GM18520 (cell line): ENCODE measurements around the gene DENND2A.
"Not testable (repeated sequence)": the region's sequence is repeated elsewhere in the genome, so short reads cannot be mapped to it uniquely, and the experiment has no call there.

Experiments
- ATAC-seq: cut with Tn5 transposase; IDR thresholded peaks from one replicate; pipeline ENCODE4 v1.9.1; 2021; ENCODE audit not compliant: unreplicated experiment

DENND2A gene

GRCh38 chr7:140674356-140674800, 33.8 kb upstream of the DENND2A start:
- no peak for ATAC-seq

- no peak for ATAC-seq
Observed at GRCh38 chr7:140673774-140674155, 33.2 kb upstream of the DENND2A start.

DNA sequence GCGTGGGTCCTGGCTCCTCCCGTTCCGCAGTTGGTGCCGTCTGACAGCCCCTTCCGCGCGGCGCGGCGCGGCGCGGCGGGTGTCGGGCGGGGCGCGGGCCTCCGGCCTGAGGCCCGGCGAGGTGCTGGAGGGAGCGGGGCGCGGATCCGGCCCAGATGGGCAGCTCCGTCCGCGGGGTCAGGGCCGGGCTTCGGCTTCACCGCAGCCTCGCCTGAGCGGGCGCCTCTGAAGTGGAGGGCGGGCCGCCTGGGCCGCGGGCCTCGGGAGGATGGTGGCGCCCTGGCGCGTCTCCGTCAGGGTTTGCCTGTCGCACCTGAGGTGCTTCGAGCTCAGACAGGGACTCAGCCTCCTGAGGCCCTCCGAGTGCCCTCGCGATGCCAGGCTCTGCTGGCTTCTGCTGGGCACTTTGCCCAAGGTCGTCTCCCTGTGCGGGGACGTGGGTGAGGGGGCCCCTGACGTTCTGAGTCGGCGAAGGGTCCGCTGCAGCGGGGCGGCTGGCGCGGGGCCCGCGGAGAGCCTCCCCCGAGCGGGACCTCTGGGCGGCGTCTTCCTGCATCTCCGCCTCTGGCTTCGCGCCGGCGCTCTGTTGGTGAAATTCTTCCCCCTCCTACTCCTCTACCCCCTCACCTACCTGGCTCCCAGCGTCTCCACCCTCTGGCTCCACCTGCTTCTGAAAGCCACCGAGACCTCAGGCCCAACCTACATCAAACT, 32.6 kb upstream of the DENND2A start:
- peak; percentile 34 for ATAC-seq

DNA sequence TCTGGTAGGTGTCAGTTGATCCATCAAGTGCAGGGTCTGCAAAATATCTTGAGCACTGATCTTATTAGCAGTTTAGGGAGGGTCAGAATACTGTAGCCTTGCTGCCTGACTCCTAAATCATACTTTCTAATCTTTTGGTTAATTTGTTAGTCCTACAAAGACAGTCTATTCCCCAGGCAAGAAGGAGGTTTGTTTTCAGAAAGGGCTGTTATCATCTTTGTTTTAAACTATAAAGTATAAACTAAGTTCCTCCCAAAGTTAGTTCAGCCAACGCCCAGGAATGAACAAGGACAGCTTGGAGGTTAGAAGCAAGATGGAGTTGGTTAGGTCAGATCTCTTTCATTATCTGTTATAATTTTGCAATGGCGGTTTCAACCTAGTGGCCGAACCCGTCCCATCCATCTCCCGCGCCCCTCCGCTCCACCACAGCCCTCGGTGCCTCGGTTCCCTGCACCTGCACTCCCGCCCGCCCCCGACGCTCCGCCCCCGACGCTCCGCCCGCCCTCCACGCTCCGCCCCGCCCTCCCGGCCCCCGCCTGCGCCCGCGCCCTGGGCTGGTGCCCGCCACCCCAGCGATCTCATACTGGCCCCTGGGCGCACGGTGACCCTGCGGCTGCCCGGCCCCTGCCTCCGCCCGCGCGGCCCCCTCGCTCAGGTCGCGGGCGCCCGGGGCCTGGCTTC, 31.9 kb upstream of the DENND2A start, which contains the start of gene ADCK2:
ADCK2 (plus strand) TSS at position 564 of the 681 bp plus-strand sequence. CDS start 386 bp downstream, outside the sequence.
- ATAC-seq = peak; percentile 31

DNA sequence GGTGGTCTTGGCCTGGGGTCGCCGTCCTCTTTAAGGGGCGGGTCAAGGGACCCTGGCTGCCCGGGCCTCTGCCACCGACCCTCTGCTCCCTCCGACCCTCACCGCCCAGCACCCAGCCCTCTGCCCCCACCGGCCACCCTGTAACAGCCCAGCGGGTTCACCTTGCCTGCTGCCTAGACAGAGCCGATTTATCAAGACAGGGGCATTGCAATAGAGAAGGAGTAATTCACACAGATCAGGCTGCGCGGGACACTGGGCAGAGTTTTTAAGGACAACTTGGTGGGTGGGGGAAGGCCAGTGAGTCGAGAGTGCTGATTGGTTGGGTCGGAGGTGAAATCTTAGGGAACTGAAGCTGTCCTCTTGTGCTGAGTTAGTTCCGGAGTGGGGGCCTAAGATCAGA, 31.4 kb upstream of the DENND2A start:
- no peak for ATAC-seq

DNA sequence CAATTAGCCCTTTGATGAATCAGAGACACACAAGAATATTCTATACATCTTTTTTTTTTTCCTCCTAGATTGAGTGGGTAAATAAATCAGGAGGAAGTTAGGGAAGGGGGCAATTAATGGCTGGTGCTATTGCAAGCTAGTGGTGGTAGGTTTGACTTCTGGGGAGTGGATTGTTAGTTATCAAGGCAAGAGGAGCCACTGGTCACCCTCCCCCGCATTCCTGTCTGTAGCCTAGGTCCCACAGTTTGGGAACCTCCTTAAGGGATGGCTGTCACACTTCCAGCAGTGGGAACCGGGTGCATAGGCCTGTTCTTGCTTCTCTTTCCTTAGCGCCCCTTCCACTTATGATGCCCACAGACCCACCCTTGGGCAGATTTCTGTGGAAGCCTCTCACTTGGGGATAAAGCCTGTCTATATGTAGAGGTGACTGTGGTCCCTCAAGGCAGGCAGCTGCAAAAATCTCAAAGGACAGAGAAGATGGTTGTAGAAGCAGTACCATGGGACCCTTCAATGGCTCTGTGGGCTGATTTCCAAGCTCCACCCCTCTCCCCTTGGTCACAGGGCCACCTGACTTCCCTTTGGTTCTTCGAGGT, 29.8 kb upstream of the DENND2A start:
- no peak for ATAC-seq

DNA sequence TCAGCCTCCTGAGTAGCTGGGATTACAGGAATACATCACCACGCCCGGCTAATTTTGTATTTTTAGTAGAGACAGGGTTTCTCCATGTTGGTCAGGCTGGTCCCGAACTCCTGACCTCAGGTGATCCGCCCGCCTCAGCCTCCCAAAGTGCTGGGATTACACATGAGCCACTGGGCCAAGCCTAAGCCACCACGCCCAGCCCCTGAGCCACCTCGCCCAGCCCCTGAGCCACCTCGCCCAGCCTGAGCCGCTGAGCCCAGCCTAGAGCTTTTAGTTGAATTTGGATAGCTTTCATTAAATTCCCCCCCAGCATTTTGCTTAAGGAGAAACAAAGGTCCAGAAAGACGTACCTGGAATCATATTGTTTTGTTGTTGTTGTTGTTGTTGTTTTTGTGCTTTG, 29.2 kb upstream of the DENND2A start:
- not testable (repeated sequence) for ATAC-seq

- ATAC-seq = no peak
Observed at GRCh38 chr7:140669352-140669751, 28.7 kb upstream of the DENND2A start.

GRCh38 chr7:140668641-140669040, 28.0 kb upstream of the DENND2A start:
- no peak for ATAC-seq

DNA sequence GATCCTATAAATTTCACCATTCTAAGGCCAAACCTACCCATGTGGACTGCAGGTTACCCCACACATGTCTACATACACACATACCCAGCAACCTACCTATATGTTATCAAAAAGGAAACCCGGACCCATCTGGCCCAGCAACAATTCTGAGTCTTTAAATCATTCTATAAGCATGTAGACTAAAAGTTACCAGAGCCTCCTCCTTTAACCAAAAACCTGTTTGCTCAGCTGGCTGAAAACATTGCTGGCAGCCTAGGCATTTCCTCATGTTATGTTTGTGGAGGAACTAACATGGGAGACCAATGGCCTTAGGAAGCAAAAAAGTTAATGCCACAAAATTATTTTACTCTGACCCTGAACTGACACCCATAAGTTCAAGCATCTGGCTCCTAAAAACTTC, 26.9 kb upstream of the DENND2A start:
- no peak for ATAC-seq

DNA sequence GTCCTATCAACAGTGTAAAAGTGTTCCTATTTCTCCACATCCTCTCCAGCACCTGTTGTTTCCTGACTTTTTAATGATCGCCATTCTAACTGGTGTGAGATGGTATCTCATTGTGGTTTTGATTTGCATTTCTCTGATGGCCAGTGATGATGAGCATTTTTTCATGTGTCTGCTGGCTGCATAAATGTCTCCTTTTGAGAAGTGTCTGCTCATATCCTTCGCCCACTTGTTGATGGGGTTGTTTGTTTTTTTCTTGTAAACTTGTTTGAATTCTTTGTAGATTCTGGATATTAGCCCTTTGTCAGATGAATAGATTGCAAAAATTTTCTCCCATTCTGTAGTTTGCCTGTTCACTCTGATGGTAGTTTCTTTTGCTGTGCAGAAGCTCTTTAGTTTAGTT, 22.3 kb upstream of the DENND2A start:
- not testable (repeated sequence) for ATAC-seq

GRCh38 chr7:140661124-140661523, 20.5 kb upstream of the DENND2A start:
- ATAC-seq = no peak

DNA sequence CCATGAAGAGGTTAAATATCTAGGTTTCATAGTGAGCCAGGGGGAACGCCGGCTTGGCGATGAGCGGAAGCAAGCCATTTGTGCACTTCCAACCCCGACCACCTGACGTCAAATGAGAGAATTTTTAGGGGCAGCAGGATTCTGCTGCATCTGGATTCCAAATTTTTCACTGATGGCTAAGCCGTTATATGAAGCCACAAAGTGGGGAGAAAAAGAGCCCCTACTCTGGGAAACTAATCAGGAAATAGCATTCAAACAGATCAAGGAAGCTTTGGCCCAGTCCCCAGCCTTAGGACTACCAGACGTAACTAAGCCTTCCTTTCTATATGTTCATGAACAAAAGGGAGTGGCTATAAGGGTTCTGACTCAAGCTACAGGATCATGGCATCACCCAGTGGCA, 19.2 kb upstream of the DENND2A start:
- ATAC-seq = no peak

DNA sequence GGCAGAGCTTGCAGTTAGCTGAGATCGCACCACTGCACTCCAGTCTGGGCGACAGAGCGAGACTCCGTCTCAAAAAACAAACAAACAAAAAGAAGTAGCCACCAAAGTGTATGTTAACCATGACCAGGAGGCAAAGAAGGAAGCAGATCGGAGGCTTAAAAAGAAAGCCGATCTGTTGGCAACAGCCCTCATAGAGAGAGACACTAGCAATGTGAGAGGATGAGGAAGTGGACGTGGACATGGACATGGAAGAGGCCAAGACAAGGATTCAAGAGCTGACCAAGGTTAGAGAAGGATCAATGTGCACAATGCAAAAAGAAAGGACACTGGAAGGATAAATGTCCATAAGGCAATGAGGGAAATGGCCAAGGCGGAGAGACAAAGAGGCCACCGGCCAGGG, 17.3 kb upstream of the DENND2A start:
- ATAC-seq = no peak

DNA sequence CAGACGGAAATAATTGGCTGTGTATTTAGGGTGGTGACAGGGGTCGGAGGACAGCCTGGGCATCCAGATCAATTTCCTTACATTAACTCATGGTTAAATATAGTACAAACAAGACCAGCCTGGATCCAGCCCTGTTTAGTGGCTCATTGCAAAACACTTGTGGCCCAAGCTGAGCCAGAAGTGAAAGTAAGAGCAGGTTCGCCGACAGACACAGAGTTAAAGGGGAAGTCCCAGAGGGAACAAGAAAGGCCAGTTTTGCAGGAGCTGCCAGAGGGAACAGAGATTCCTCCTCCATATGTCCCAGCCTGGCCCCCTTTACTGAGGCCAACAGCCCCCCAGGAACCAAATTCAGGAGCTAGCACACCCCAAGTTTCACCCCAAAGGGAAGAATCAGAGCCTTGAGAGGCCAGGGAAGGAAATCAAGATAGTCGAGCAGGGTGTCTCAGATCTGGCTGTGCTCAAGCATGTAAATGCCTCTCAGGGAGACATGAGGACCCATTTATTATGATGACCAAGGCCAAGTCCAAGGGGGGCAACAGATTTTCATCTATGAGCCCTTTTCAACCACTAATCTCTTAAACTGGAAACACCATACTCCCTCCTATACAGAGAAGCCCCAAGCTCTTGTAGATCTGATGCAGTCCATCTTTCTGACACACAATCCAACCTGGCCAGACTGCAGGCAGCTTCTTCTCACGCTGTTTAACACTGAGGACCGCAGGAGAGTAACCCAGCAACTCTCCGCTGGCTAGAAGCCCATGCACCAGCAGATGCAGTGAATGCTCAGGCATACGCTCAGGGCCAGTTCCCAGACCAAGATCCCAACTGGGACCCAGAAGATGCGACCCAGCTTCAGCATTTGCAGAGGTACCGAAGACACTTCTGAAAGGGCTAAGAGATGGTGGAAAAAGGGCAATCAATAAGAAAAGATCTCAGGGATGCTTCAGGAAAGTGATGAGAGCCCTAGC, 16.2 kb upstream of the DENND2A start:
- ATAC-seq = peak; percentile 49

DNA sequence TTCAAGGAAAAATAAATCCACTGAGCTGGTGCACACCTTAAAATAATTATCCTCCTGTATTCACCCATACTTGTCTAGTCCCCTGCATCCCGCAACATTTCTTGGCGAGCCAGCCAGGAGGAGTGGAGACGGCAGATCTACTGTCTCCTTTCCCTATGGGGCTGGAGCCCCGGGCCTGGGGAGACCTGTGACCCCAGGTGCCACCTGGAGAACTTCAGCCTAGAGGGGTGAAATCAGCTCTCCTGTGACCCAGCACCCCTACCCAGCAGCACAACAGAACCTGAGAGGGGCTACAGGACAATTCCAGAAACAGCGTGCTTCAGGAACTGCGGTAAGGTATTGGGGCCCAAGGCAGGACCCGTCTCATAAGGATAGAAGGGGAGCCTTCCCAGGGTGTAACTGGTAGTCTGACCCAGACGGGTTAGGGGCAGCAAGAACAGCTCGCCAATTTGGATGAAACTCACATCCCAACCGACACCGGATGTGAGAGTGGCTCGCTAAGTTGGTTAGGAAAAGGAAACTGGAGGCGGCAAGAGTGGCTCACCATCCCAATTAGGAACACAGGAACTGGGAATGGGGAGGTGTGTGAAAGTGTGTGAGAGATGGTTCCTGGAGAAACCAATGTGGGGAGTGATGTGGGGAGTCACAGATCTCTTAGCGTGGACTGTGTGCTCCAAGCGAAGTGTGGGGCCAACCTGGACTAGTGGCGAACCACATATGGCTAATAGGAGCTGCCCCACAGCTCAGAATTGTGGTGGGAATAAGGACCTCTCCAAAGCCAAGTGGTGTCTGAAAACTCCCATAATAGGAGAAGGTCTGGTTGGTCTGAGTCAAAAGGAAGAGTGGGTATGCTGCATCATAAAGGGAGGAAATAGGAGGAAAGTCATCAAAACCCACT, 15.1 kb upstream of the DENND2A start:
- ATAC-seq = no peak

DNA sequence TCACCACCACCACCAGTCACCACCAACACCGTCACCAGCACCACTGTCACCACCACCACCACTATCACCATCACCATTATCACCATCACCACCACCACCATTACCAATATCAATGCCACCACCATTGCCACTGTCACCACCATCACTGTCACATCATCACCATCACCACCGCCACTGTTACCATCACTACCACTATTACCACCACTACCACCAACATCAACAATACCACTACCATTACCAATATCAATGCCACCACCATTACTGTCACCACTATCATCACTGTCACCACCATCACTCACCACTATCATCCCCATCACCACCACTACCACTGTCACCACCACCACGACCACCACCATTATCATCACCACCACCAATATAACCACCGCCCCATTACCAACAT, 14.0 kb upstream of the DENND2A start:
- no peak for ATAC-seq

DNA sequence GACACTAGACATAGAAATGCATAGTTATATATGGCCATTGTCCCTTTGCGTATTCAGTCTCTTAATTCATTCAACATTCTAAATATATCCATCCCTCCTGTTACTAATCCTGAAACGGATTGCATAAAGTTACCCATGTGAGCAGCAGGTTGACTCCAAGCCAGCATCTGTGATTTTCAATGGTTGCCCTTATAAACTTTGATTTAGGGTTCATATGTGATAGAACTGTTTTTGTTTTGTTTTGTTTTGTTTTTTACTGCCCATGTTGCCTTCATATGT, 13.4 kb upstream of the DENND2A start:
- no peak for ATAC-seq

DNA sequence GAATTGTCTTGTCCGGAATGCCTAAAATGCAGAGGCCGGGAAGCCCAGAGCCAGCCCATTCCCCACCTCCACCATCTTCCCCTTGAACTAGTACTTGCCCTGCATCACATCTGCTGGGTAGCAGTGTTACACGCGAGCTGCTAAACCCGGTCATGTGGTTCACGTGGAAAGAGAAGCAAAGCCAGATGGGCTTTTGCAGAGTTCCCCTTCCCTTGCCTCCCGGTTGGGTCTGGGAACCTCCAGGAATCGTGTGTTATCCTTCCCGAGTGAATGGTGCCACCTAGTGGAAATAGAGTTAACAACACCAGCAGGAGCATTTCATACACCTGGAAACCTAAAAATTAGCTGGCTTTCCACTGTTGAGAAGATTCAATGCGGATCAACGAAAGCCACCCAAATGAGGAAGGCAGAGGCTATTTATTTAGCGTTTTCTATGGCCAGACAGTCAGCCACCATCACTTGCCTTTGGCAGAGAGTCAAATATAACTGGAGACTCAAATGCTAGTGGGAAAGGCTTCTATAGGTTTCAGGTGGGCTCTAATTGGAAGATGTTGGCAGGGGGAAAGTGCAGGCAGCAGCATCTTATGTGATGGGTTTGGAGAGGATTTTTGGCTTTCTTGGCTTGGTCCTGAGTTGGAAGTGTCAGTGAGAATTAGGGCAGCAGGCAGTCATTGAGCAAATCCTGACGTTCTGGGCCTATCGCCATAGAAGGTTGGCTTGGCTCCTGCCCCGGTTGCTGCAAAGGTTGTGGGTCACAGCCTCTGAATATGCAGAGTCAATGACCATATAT, 12.9 kb upstream of the DENND2A start:
- no peak for ATAC-seq
